Stimulated activated CD4-positive, alpha-beta T cell treated with anti-CD3 and anti-CD28 coated beads, Interleukin-1b, Interleukin-23, amount 100 ng/mL, for 4 hours (primary cell): ENCODE data around the gene ADGRG7.

Experiments used
- DNase-seq, 2 donors: peaks; one replicate each; pipeline ENCODE4 v3.0.0-alpha.2; 2020; ENCODE audit warnings: low read depth in 2 of 2

ADGRG7 gene

GRCh38 chr3:100600181-100601042, 9.0 kb upstream of the ADGRG7 start:
- DNase-seq: no peak

- no peak for DNase-seq
Measured at GRCh38 chr3:100602506-100603444, 6.6 kb upstream of the ADGRG7 start.

GRCh38 chr3:100603469-100603868, 5.9 kb upstream of the ADGRG7 start:
- no peak for DNase-seq

- DNase-seq: no peak
Measured at GRCh38 chr3:100605358-100605757, 4.0 kb upstream of the ADGRG7 start.

- DNase-seq: no peak
Measured at GRCh38 chr3:100606894-100607512, 2.4 kb upstream of the ADGRG7 start.

- no peak for DNase-seq
Measured at GRCh38 chr3:100609963-100610362, 562 bp downstream of the ADGRG7 start.

GRCh38 chr3:100611221-100611620, 1.8 kb downstream of the ADGRG7 start:
- no peak for DNase-seq

GRCh38 chr3:100613721-100614390, 4.5 kb downstream of the ADGRG7 start:
- no peak for DNase-seq

- no peak for DNase-seq
Measured at GRCh38 chr3:100614941-100615340, 5.5 kb downstream of the ADGRG7 start.

- DNase-seq: no peak
Measured at GRCh38 chr3:100615684-100616083, 6.3 kb downstream of the ADGRG7 start.

- no peak for DNase-seq
Measured at GRCh38 chr3:100621251-100621650, 11.8 kb downstream of the ADGRG7 start.

GRCh38 chr3:100627491-100627890, 18.1 kb downstream of the ADGRG7 start:
- no peak for DNase-seq

- DNase-seq: no peak
Measured at GRCh38 chr3:100629421-100630127, 20.2 kb downstream of the ADGRG7 start.

GRCh38 chr3:100630664-100631063, 21.3 kb downstream of the ADGRG7 start:
- no peak for DNase-seq

GRCh38 chr3:100631236-100631635, 21.8 kb downstream of the ADGRG7 start:
- no peak for DNase-seq

GRCh38 chr3:100634493-100635272, 25.3 kb downstream of the ADGRG7 start:
- no peak for DNase-seq

GRCh38 chr3:100635273-100635701, 25.9 kb downstream of the ADGRG7 start:
- no peak for DNase-seq

GRCh38 chr3:100637197-100637631, 27.8 kb downstream of the ADGRG7 start:
- no peak for DNase-seq

GRCh38 chr3:100640633-100641032, 31.2 kb downstream of the ADGRG7 start:
- no peak for DNase-seq

GRCh38 chr3:100641471-100642032, 32.2 kb downstream of the ADGRG7 start:
- no peak for DNase-seq
